Raji (cell line): ENCODE results near the gene TNFRSF17.
"Not testable (repeated sequence)": the region's sequence is repeated elsewhere in the genome, so short reads cannot be mapped to it uniquely, and the experiment has no call there.

Experiments used
- POLR2A ChIP-seq: IDR thresholded peaks from 2 replicates; pipeline ENCODE4 v1.6.1; 2011; ENCODE audit warnings: low read depth, low read length, control low read depth; ENCODE audit not compliant: insufficient read depth

Gene TNFRSF17

GRCh38 chr16:11964761-11965551 is at the start of gene TNFRSF17:
Gene TNFRSF17, plus strand, starts transcription at chr16:11965210. Its CDS starts 115 bp downstream, at chr16:11965325.
- peak; percentile 22; the same call in 1 of the 2 replicates for TF ChIP-seq POLR2A

- peak; percentile 96 for TF ChIP-seq POLR2A
Measured at GRCh38 chr16:11915644-11916523, 49.1 kb upstream of the TNFRSF17 start, which contains the start of gene GSPT1. Gene GSPT1, minus strand, starts transcription at chr16:11915956. Its CDS starts 236 bp downstream, at chr16:11915720.

GRCh38 chr16:11916524-11917285 is 48.3 kb upstream of the TNFRSF17 start:
- no peak for TF ChIP-seq POLR2A

GRCh38 chr16:11941945-11942344 is 23.1 kb upstream of the TNFRSF17 start, which contains the start of gene NPIPB2:
Gene NPIPB2, minus strand, starts transcription at chr16:11942045. Its CDS starts 0 bp downstream, at chr16:11942045.
- not testable (repeated sequence) for TF ChIP-seq POLR2A

- no peak for TF ChIP-seq POLR2A
Measured at GRCh38 chr16:11946433-11946832, 18.6 kb upstream of the TNFRSF17 start.

GRCh38 chr16:11948819-11949218 is 16.2 kb upstream of the TNFRSF17 start:
- TF ChIP-seq POLR2A = no peak

- no peak for TF ChIP-seq POLR2A
Measured at GRCh38 chr16:11949527-11949926, 15.5 kb upstream of the TNFRSF17 start.

GRCh38 chr16:11950388-11950787 is 14.6 kb upstream of the TNFRSF17 start:
- TF ChIP-seq POLR2A = no peak

- no peak for TF ChIP-seq POLR2A
Measured at GRCh38 chr16:11955713-11956123, 9.3 kb upstream of the TNFRSF17 start.

- no peak for TF ChIP-seq POLR2A
Measured at GRCh38 chr16:11956558-11956957, 8.5 kb upstream of the TNFRSF17 start.

- no peak for TF ChIP-seq POLR2A
Measured at GRCh38 chr16:11957591-11958395, 7.2 kb upstream of the TNFRSF17 start.

GRCh38 chr16:11963706-11964105 is 1.3 kb upstream of the TNFRSF17 start:
- TF ChIP-seq POLR2A = no peak

- no peak for TF ChIP-seq POLR2A
Measured at GRCh38 chr16:11966173-11966572, 1.2 kb downstream of the TNFRSF17 start.
